Fibroblast of skin of left biceps (primary cell): ENCODE data around the gene MAPK8IP3.
"Not testable (repeated sequence)": the region's sequence is repeated elsewhere in the genome, so short reads cannot be mapped to it uniquely, and the experiment has no call there.

ENCODE experiments used
- DNase-seq, 2 experiments: peaks; one replicate each; pipeline ENCODE4 v3.0.0-alpha.2; 2013; ENCODE audit warnings: low read depth in 2 of 2

Gene MAPK8IP3

GRCh38 chr16:1677339-1677738 lies 28.7 kb upstream of the MAPK8IP3 start:
- DNase-seq = no peak

- peak; percentile 86 to 89 for DNase-seq
Observed at GRCh38 chr16:1677942-1678499, 28.0 kb upstream of the MAPK8IP3 start, which contains the start of gene JPT2. TSS of gene JPT2 (plus strand) at chr16:1678279. CDS start at chr16:1678313, 34 bp downstream.

GRCh38 chr16:1678500-1679098 lies 27.4 kb upstream of the MAPK8IP3 start:
- DNase-seq = no peak

- no peak for DNase-seq
Observed at GRCh38 chr16:1680361-1680760, 25.6 kb upstream of the MAPK8IP3 start.

- DNase-seq = no peak
Observed at GRCh38 chr16:1681032-1681431, 25.0 kb upstream of the MAPK8IP3 start.

GRCh38 chr16:1687427-1688316 lies 18.3 kb upstream of the MAPK8IP3 start:
- no peak for DNase-seq

- no peak for DNase-seq
Observed at GRCh38 chr16:1688807-1689560, 17.0 kb upstream of the MAPK8IP3 start.

GRCh38 chr16:1689853-1690252 lies 16.1 kb upstream of the MAPK8IP3 start:
- no peak for DNase-seq

- DNase-seq = no peak
Observed at GRCh38 chr16:1690810-1691209, 15.2 kb upstream of the MAPK8IP3 start.

- no peak for DNase-seq
Observed at GRCh38 chr16:1691276-1691675, 14.7 kb upstream of the MAPK8IP3 start.

- DNase-seq = no peak
Observed at GRCh38 chr16:1691956-1692355, 14.0 kb upstream of the MAPK8IP3 start.

- DNase-seq = no peak
Observed at GRCh38 chr16:1696863-1697262, 9.1 kb upstream of the MAPK8IP3 start.

GRCh38 chr16:1698680-1699079 lies 7.3 kb upstream of the MAPK8IP3 start:
- DNase-seq = no peak

- DNase-seq = no peak
Observed at GRCh38 chr16:1700246-1700645, 5.7 kb upstream of the MAPK8IP3 start.

- DNase-seq = no peak
Observed at GRCh38 chr16:1701216-1701878, 4.6 kb upstream of the MAPK8IP3 start.

GRCh38 chr16:1705324-1705687 lies 689 bp upstream of the MAPK8IP3 start:
- DNase-seq = not testable (repeated sequence)

- DNase-seq = no peak
Observed at GRCh38 chr16:1706386-1707192, 594 bp downstream of the MAPK8IP3 start.

GRCh38 chr16:1707193-1707790 lies 1.3 kb downstream of the MAPK8IP3 start:
- no peak for DNase-seq

- DNase-seq = no peak
Observed at GRCh38 chr16:1708083-1708767, 2.2 kb downstream of the MAPK8IP3 start.

GRCh38 chr16:1708768-1709180 lies 2.8 kb downstream of the MAPK8IP3 start:
- no peak for DNase-seq
